C4-2B (cell line): ENCODE measurements around the gene FBXO39.

ENCODE experiments used
- H3K27ac ChIP-seq: fragments of 450-650 bp; 2 replicates; pipeline ENCODE4 v1.5.1; 2017
- ZFX ChIP-seq: fragments of 450-650 bp; IDR thresholded peaks from 2 replicates; pipeline ENCODE4 v1.6.1; 2017
- TF ChIP-seq, protein P1 (sequence below): fragments of 450-650 bp; conservative IDR thresholded peaks from 2 replicates; pipeline ENCODE4 v1.5.1; 2017; ENCODE audit warnings: mild to moderate bottlenecking

Gene FBXO39

DNA sequence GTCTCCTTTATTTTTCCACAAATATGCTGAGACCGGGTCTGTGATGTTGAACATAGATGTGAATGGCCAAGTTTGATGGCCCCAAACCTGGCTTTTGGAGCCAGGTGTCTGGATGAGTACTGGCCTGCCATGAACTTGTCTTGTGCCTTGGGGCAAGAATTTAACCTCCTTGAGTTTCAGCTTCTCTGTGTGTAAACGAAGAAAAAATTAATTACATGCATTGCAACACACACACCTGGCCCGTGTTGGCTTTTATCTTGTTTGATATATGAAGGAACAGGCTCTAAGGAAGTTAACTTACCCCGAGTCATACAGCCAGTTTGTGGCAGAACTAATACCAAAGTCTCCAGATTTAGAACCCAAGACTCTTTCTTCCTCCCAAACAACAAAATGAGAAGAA lies 13.1 kb downstream of the FBXO39 start:
- TF ChIP-seq, protein P1, sequence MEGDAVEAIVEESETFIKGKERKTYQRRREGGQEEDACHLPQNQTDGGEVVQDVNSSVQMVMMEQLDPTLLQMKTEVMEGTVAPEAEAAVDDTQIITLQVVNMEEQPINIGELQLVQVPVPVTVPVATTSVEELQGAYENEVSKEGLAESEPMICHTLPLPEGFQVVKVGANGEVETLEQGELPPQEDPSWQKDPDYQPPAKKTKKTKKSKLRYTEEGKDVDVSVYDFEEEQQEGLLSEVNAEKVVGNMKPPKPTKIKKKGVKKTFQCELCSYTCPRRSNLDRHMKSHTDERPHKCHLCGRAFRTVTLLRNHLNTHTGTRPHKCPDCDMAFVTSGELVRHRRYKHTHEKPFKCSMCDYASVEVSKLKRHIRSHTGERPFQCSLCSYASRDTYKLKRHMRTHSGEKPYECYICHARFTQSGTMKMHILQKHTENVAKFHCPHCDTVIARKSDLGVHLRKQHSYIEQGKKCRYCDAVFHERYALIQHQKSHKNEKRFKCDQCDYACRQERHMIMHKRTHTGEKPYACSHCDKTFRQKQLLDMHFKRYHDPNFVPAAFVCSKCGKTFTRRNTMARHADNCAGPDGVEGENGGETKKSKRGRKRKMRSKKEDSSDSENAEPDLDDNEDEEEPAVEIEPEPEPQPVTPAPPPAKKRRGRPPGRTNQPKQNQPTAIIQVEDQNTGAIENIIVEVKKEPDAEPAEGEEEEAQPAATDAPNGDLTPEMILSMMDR, result no peak
- no peak for TF ChIP-seq ZFX
- H3K27ac ChIP-seq, result no peak overlapping the region

DNA sequence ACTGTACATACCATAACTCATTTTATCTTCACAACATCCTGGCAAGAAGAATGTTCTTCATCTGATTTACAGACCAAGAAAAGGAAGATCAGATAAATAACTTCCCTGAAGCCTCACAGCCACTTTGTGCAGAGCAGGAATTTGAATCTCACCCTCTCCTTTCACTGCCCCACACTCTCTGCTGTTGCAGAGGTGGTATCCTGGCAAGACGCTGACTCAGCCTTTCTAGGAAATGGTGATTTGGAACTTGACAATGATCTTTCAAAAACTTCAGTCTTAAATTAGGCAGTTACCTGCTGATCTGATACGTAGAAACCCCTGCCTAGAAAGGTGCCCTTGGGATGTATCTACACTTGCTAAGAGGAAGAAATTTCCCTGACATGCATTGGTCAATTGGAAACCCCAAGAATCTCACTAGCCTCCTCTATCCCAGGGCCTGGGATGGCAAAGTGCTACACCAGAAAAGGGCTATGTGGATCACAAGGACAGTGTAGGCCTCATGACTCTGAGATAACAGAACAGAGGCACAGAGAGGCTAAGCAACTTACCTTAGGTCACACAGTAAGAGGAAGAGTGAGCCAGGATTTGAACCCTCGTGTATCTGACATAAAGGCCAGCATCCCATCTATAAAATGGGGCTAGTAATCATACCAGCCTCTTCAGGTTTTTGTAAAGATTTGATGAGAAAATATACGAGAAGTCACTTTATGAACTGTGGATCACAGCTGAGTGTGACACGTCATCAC lies 17.9 kb downstream of the FBXO39 start:
- no peak overlapping the region for H3K27ac ChIP-seq
- TF ChIP-seq ZFX, result no peak
- TF ChIP-seq, protein P1, result no peak

GRCh38 chr17:6796017-6796886 lies 20.2 kb downstream of the FBXO39 start:
- TF ChIP-seq, protein P1, result no peak
- no peak for TF ChIP-seq ZFX

DNA sequence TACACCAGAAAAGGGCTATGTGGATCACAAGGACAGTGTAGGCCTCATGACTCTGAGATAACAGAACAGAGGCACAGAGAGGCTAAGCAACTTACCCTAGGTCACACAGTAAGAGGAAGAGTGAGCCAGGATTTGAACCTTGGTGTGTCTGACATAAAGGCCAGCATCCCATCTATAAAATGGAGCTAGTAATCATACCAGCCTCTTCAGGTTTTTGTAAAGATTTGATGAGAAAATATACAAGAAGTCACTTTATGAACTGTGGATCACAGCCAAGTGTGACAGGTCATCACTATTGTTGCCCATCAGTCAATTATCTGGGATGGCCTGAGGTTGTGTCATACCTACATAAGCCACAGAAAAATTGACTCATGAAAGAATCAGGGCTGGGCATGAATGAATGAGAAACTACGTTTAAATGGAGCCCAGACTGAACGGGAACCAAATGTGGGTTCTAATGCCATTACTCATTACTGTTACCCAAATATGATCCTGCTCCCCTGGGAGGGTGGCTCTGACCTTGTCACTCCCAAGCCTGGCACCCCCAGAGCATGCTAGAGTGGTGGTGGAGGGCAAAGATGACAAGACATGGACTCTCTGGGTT lies 21.0 kb downstream of the FBXO39 start:
- H3K27ac ChIP-seq, result no peak overlapping the region
- TF ChIP-seq, protein P1, result no peak
- TF ChIP-seq ZFX, result no peak

More at GRCh38 chr17:6796017-6796886, 20.2 kb downstream of the FBXO39 start:
- H3K27ac ChIP-seq, result no peak overlapping the region

- H3K27ac ChIP-seq, result no peak overlapping the region
- TF ChIP-seq ZFX, result no peak
- TF ChIP-seq, protein P1, result no peak
These were observed 21.8 kb downstream of the FBXO39 start for GRCh38 chr17:6797718-6798351.

GRCh38 chr17:6799738-6800137 lies 23.7 kb downstream of the FBXO39 start:
- TF ChIP-seq, protein P1, result no peak
- no peak for TF ChIP-seq ZFX

More at GRCh38 chr17:6799738-6800137, 23.7 kb downstream of the FBXO39 start:
- no peak overlapping the region for H3K27ac ChIP-seq
